ENCODE results near the gene ISCU. TPM values are rescaled to one million over a fixed set of nuclear protein-coding genes. Genes with fewer than 3 reads are reported as not detected.

ISCU gene
- total and polyA plus RNA-seq, 2 experiments from 2014 or later = 90.0 to 158 TPM

DNA sequence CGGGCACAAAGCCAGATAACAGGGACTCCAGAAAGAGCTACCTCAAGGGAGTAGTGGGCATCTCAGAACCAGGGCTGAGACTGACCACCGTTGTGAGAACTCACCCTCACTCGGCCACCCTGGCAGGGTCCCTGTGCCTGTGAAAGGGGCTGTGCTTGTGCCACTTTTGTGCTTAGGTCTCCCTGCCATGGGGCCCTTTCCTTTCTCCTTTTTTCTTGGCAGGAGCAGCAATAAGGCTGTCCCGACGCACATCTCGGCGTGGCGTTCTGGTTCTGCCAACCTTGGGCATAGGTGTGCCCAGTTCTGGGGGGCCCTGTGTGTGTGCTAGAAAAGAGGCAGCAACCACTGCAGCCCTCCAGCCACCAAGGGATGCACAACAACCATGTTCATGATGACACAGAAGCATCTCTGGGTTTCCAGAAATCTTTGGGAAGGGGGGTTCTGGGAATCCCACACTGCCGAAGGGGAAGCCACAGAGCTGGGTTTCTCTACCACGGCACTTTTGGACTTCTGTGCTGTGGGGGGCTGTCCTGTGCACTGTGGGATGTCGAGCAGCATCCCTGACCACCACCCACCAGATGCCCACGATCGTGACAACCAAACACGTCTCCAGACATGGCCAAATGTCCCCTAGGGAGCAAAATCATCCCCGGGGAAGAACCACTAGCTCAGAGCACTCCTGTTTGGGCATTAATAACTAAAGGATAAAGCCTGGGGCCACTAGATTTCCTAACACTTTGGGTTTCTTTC is 48.6 kb downstream of the ISCU start:
- DNase-seq (ENCODE audit: low read depth in 1 of 2, low spot score in 1 of 2) = no peak
- TF ChIP-seq, protein P1, sequence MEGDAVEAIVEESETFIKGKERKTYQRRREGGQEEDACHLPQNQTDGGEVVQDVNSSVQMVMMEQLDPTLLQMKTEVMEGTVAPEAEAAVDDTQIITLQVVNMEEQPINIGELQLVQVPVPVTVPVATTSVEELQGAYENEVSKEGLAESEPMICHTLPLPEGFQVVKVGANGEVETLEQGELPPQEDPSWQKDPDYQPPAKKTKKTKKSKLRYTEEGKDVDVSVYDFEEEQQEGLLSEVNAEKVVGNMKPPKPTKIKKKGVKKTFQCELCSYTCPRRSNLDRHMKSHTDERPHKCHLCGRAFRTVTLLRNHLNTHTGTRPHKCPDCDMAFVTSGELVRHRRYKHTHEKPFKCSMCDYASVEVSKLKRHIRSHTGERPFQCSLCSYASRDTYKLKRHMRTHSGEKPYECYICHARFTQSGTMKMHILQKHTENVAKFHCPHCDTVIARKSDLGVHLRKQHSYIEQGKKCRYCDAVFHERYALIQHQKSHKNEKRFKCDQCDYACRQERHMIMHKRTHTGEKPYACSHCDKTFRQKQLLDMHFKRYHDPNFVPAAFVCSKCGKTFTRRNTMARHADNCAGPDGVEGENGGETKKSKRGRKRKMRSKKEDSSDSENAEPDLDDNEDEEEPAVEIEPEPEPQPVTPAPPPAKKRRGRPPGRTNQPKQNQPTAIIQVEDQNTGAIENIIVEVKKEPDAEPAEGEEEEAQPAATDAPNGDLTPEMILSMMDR (IDR thresholded peaks at IDR 0.05; ENCODE audit: low read depth, low read length) = no peak
- Histone ChIP-seq H3K4me1 (ENCODE audit: low read depth) (peaks cover 8% of the 10 kb centered on the region), H3K4me3 (no peak overlapping the region), H3K27me3 (no peaks in the 10 kb centered on the region), H3K27ac (no peak overlapping the region), H3K36me3 (no peaks in the 10 kb centered on the region), H3K9me3 (ENCODE audit: low read depth) (no peaks in the 10 kb centered on the region)

DNA sequence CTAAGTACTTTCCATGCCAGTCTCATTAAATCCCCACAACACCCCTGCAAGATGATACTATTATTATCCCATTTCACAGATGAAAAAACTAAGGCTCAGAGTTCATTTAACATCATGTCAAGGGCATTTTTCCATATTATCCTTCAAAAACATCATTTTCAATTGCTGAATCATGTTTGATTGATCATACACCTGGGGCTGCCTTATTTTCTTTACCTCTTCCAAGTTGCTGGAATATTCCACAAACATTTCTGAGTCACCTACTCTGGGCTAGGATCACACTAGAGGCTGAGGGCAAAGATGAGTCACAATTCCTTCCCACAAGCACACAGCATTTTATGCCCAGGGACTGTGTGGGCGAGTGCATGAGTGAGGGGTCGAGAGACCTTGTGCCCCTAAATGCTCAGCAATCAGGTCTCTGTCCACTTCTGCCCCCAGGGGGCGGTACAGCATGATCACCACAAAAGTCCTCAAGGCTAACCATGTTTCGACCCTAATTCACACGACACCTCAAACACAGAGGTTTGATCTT is 49.6 kb downstream of the ISCU start:
- Histone ChIP-seq H3K4me3 (no peak overlapping the region), H3K36me3 (no peaks in the 10 kb centered on the region), H3K4me1 (ENCODE audit: low read depth) (peaks cover 8% of the 10 kb centered on the region), H3K27me3 (no peaks in the 10 kb centered on the region), H3K9me3 (ENCODE audit: low read depth) (no peaks in the 10 kb centered on the region), H3K27ac (no peak overlapping the region)
- DNase-seq (ENCODE audit: low read depth in 1 of 2, low spot score in 1 of 2) = peak in 1 of 2 donors; percentile 64
- TF ChIP-seq, protein P1 (IDR thresholded peaks at IDR 0.05; ENCODE audit: low read depth, low read length) = peak; percentile 54

DNA sequence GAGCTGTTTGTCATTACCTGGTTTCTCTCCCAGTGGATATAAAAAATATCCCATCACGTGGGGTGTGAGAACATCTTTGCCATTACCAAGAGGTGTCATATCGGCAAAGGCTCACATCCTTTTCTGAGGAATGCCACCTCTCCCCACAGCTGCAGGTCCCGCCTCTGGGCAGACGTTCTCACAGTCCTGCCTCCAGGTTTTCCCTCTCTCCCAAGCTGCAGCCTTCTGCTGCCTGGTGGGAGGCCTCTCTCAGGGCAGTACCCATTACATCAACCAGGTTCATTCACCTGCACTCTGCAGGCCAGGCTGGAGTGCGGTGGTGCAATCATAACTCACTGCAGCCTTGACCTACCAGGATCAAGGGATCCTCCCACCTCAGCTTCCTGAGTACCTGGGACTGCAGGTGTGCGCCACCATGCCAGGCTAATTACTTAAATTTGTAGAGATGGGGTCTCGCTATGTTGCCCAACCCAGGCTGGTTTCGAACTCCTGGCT is 50.4 kb downstream of the ISCU start:
- TF ChIP-seq, protein P1 (IDR thresholded peaks at IDR 0.05; ENCODE audit: low read depth, low read length) = no peak
- Histone ChIP-seq H3K27me3 (no peaks in the 10 kb centered on the region), H3K4me3 (no peak overlapping the region), H3K4me1 (ENCODE audit: low read depth) (peaks cover 8% of the 10 kb centered on the region), H3K27ac (no peak overlapping the region), H3K36me3 (no peaks in the 10 kb centered on the region), H3K9me3 (ENCODE audit: low read depth) (no peaks in the 10 kb centered on the region)
- no peak for DNase-seq (ENCODE audit: low read depth in 1 of 2, low spot score in 1 of 2)

DNA sequence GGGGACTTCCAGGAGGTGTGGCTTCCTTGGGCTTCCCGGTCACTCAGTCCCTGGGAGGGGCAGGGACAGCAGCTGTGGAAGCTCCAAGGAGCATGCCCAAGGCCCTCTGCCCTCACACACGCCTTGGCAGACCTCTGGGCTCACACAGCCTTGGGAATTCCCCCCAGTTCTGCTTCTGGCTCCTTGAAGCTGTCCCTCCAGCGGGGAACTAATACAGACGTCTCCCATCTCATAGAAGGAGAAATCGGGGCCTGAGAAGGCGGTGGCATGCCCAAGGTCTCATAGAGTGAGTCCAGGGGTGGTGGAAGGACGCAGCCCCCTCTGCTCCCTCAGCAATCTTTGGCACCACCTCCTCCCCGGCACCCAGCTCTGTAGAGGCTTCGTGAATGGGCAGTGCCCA is 51.2 kb downstream of the ISCU start:
- no peak overlapping the region for H3K4me3 ChIP-seq
- H3K9me3 ChIP-seq (ENCODE audit: low read depth) = no peaks in the 10 kb centered on the region
- TF ChIP-seq, protein P1 (IDR thresholded peaks at IDR 0.05; ENCODE audit: low read depth, low read length) = no peak
- H3K27me3 ChIP-seq = no peaks in the 10 kb centered on the region
- H3K4me1 ChIP-seq (ENCODE audit: low read depth) = peaks cover 8% of the 10 kb centered on the region
- no peak for DNase-seq (ENCODE audit: low read depth in 1 of 2, low spot score in 1 of 2)
- no peaks in the 10 kb centered on the region for H3K36me3 ChIP-seq
- no peak overlapping the region for H3K27ac ChIP-seq

DNA sequence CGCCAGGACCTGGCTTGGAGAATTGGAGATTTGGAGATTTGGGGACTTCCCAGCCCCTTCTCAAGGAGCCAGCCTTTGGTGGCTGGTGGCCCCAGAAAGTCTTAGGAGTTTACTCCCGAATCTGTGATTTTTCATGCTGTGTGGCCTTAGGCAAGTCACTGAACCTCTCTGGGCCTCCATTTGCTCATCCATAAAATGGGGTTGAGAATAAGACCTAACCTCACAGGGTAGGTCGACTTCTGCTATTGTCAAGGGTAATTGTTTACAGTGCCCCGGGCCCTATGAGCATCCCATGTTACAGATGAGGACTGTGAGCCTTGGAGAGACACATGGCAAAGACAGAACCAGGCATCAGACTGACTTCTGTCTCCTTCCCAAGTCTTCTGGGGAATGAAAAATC is 51.6 kb downstream of the ISCU start:
- Histone ChIP-seq H3K4me3 (no peak overlapping the region), H3K4me1 (ENCODE audit: low read depth) (peaks cover 8% of the 10 kb centered on the region), H3K27ac (no peak overlapping the region), H3K36me3 (no peaks in the 10 kb centered on the region), H3K27me3 (no peaks in the 10 kb centered on the region), H3K9me3 (ENCODE audit: low read depth) (no peaks in the 10 kb centered on the region)
- TF ChIP-seq, protein P1 (IDR thresholded peaks at IDR 0.05; ENCODE audit: low read depth, low read length) = no peak
- no peak for DNase-seq (ENCODE audit: low read depth in 1 of 2, low spot score in 1 of 2)
